Measurements from ENCODE around the gene KREMEN2. TPM values are rescaled to one million over a fixed set of nuclear protein-coding genes. Genes with fewer than 3 reads are reported as not detected.
A peak's percentile ranks its signal among the peaks of the same experiment; 100 is the strongest.

Gene KREMEN2
- total and polyA plus RNA-seq, 9 donors: 0.18 to 0.57 (median 0.23) TPM; not detected in 5

DNA sequence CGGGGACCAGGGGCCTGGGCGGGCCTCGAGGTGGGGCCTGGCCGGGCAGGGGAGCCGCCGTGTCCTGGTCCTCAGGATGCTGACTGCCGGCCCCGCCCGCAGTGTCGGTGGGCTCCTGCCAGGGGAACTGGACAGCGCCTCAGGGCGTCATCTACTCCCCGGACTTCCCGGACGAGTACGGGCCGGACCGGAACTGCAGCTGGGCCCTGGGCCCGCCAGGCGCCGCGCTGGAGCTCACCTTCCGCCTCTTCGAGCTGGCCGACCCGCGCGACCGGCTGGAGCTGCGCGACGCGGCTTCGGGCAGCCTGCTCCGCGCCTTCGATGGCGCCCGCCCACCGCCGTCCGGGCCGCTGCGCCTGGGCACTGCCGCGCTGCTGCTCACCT is 2.7 kb downstream of the KREMEN2 start:
- Histone ChIP-seq H3K27ac (no peak overlapping the region), H3K36me3 (no peaks in the 10 kb centered on the region), H3K4me3 (no peak overlapping the region), H3K9me3 (no peaks in the 10 kb centered on the region), H3K4me1 (ENCODE audit: insufficient read depth) (peaks cover 13% of the 10 kb centered on the region), H3K27me3 (peaks cover 16% of the 10 kb centered on the region)
- 2 to 5% methylated on average over 40 to 46 of the region's 46 CpGs; no CpG with 5 or more reads in 1 of the 3 donors for WGBS, 3 donors
- DNase-seq: peak in 1 of 5 donors; percentile 24
- intact Hi-C loops (cut with DNase I): no loop called here
- TF ChIP-seq, protein P1, sequence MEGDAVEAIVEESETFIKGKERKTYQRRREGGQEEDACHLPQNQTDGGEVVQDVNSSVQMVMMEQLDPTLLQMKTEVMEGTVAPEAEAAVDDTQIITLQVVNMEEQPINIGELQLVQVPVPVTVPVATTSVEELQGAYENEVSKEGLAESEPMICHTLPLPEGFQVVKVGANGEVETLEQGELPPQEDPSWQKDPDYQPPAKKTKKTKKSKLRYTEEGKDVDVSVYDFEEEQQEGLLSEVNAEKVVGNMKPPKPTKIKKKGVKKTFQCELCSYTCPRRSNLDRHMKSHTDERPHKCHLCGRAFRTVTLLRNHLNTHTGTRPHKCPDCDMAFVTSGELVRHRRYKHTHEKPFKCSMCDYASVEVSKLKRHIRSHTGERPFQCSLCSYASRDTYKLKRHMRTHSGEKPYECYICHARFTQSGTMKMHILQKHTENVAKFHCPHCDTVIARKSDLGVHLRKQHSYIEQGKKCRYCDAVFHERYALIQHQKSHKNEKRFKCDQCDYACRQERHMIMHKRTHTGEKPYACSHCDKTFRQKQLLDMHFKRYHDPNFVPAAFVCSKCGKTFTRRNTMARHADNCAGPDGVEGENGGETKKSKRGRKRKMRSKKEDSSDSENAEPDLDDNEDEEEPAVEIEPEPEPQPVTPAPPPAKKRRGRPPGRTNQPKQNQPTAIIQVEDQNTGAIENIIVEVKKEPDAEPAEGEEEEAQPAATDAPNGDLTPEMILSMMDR (IDR thresholded peaks at IDR 0.05): no peak
- TF ChIP-seq EP300 (IDR thresholded peaks at IDR 0.05): no peak
- no peak for TF ChIP-seq POLR2A (IDR thresholded peaks at IDR 0.05)

DNA sequence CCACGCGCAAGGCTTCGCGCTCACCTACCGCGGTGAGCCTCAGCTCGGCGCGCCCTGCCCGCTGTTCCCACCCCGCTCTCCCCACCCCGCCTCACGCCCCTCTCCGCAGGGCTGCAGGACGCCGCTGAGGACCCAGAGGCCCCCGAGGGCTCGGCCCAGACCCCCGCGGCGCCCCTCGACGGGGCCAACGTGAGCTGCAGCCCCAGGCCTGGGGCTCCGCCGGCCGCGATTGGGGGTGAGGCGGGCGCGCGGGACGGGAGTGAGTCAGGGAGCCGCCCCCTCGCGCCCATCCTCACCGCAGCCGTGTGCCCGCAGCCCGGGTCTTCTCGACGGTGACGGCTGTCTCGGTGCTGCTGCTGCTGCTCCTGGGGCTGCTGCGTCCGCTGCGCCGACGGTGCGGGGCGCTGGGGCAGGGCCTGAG is 3.1 kb downstream of the KREMEN2 start:
- 8 to 25% (median 11%) methylated on average over 17 to 51 of the region's 51 CpGs for WGBS, 3 donors
- H3K9me3 ChIP-seq: no peaks in the 10 kb centered on the region
- H3K27ac ChIP-seq: no peak overlapping the region
- TF ChIP-seq POLR2A (IDR thresholded peaks at IDR 0.05): no peak
- TF ChIP-seq, protein P1 (IDR thresholded peaks at IDR 0.05): no peak
- TF ChIP-seq EP300 (IDR thresholded peaks at IDR 0.05): no peak
- intact Hi-C loops (cut with DNase I): no loop called here
- DNase-seq: peak in 1 of 5 donors; percentile 10
- peaks cover 16% of the 10 kb centered on the region for H3K27me3 ChIP-seq
- no peaks in the 10 kb centered on the region for H3K36me3 ChIP-seq
- peaks cover 13% of the 10 kb centered on the region for H3K4me1 ChIP-seq (ENCODE audit: insufficient read depth)
- no peak overlapping the region for H3K4me3 ChIP-seq

DNA sequence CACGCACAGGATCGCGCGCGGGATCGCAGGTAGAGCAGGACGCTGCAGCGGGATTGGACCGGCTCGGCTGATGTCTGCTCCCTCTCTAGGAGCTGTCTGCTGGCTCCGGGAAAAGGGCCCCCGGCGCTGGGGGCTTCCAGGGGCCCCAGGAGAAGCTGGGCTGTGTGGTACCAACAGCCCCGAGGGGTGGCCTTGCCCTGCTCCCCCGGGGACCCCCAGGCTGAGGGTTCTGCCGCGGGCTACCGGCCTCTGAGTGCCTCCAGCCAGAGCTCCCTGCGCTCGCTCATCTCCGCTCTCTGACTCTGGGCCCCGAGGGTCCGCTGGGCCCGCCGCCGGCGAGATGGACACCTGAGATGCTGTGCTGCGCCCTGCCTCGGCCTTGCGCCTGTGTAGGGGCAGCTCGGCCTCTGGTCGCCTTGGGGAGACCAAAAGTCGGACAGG is 3.7 kb downstream of the KREMEN2 start:
- Histone ChIP-seq H3K27me3 (peaks cover 16% of the 10 kb centered on the region), H3K36me3 (no peaks in the 10 kb centered on the region), H3K4me3 (no peak overlapping the region), H3K4me1 (ENCODE audit: insufficient read depth) (peaks cover 13% of the 10 kb centered on the region), H3K9me3 (no peaks in the 10 kb centered on the region), H3K27ac (no peak overlapping the region)
- peak in 1 of 5 donors; percentile 14 for DNase-seq
- TF ChIP-seq EP300 (IDR thresholded peaks at IDR 0.05) (no peak), POLR2A (IDR thresholded peaks at IDR 0.05) (no peak)
- TF ChIP-seq, protein P1 (IDR thresholded peaks at IDR 0.05): no peak
- intact Hi-C loops (cut with DNase I): no loop called here
- 49 to 53% (median 49%) methylated on average over 33 of the region's 33 CpGs for WGBS, 3 donors

DNA sequence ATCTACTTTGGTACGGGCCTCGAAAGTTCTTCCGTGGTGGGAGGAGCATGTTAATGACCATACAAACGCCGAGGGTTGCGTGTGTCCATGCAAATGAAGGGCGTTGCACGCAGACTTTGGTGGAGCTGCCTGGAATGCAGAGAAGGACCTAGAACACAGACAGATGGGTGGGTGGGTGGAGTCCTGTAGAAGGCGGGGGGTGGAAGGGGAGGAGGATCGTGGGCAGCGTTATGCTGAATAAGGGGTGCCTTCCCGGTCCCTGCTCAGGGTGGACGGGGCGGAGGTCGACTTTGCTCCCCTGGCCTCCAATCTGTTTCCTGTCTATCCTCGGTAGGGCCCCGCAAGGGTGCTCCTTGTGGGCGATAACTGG is 4.3 kb downstream of the KREMEN2 start:
- Histone ChIP-seq H3K36me3 (no peaks in the 10 kb centered on the region), H3K27me3 (peaks cover 16% of the 10 kb centered on the region), H3K27ac (no peak overlapping the region), H3K4me1 (ENCODE audit: insufficient read depth) (peaks cover 13% of the 10 kb centered on the region), H3K4me3 (no peak overlapping the region), H3K9me3 (no peaks in the 10 kb centered on the region)
- intact Hi-C loops (cut with DNase I): no loop called here
- TF ChIP-seq EP300 (IDR thresholded peaks at IDR 0.05) (no peak), POLR2A (IDR thresholded peaks at IDR 0.05) (no peak)
- TF ChIP-seq, protein P1 (IDR thresholded peaks at IDR 0.05): no peak
- 10 to 14% (median 14%) methylated on average over 18 of the region's 18 CpGs for WGBS, 3 donors
- no peak for DNase-seq

Data from ovary (tissue), 9 donors.